ENCODE data around the gene PDCL2. TPM values are rescaled to one million over a fixed set of nuclear protein-coding genes. Genes with fewer than 3 reads are reported as not detected.
A peak's percentile ranks its signal among the peaks of the same experiment; 100 is the strongest.

PDCL2 gene
- total and polyA plus RNA-seq, 10 of the 15 experiments (the other 5 are each of a cell fraction or from before 2014, with no cell fraction given) = not detected

- TF ChIP-seq RAD21 (IDR thresholded peaks at IDR 0.05; ENCODE audit: insufficient read depth, low read depth, low read length) (0 out of 2 replicates have a peak, but pooled peaks have one; percentile 6), TCF3 (IDR thresholded peaks at IDR 0.05; ENCODE audit: borderline replicate concordance, insufficient read depth, low read depth, low read length) (no peak), JUNB (IDR thresholded peaks at IDR 0.05) (peak; percentile 36), RUNX3 (IDR thresholded peaks at IDR 0.05; ENCODE audit: low read length) (peak; percentile 7; the same call in 1 of the 2 replicates), GABPA (IDR thresholded peaks at IDR 0.05; ENCODE audit: low read depth) (no peak), CHD2 (IDR thresholded peaks at IDR 0.05; ENCODE audit: borderline replicate concordance, low read depth, low read length) (no peak), TCF7 (IDR thresholded peaks at IDR 0.05; ENCODE audit: borderline replicate concordance) (0 out of 2 replicates have a peak, but pooled peaks have one; percentile 11), SUPT20H (IDR thresholded peaks at IDR 0.05; ENCODE audit: borderline replicate concordance, control insufficient read depth, low read depth, low read length) (no peak), CHD1 (IDR thresholded peaks at IDR 0.05; ENCODE audit: low read depth, low read length) (no peak), LARP7 (IDR thresholded peaks at IDR 0.05) (no peak)
- H3K27ac ChIP-seq (ENCODE audit: control insufficient read depth, insufficient read depth) = no peak overlapping the region; the same call in 1 of the 2 replicates
- no peaks in the 10 kb centered on the region for H3K4me1 ChIP-seq (ENCODE audit: control insufficient read depth, insufficient read depth, low read length)
- no peak overlapping the region for H2AFZ ChIP-seq (ENCODE audit: control insufficient read depth, low read depth, low read length)
- in situ Hi-C loops (cut with MboI) (no loop called here), intact Hi-C loops (cut with micrococcal nuclease; ENCODE audit: unreplicated experiment) (loop anchor here (10.0 kb wide), 1 partner anchor 891 kb away; the partner anchor contains the start of genes PAICS and PPAT)
- peak overlapping the region; percentile 80; the same call in 1 of the 2 replicates for H3K4me3 ChIP-seq
- ChIA-PET POLR2A (interaction anchor here (0.7 to 1.8 kb wide), 2 partner anchors 25 to 1260 kb away, joined by 3 to 5 read pairs; no protein-coding TSS in a partner anchor), CTCF (no interaction called here), SMC1A (ENCODE audit: uncharacterized antibody, unreplicated experiment) (interaction anchor here (0.7 kb wide), 1 partner anchor 95 kb away, joined by 3 read pairs; no protein-coding TSS in a partner anchor), RAD21 (ENCODE audit: unreplicated experiment) (interaction anchor here (0.6 to 1.1 kb wide), 2 partner anchors 11 to 327 kb away, joined by 3 read pairs; no protein-coding TSS in a partner anchor)
- no peaks in the 10 kb centered on the region for H3K36me3 ChIP-seq (ENCODE audit: control insufficient read depth in 2 of 2, insufficient read depth in 2 of 2, low read length in 1 of 2)
- H3K27me3 ChIP-seq (replicated peaks in 1 of 2; ENCODE audit: control insufficient read depth in 2 of 2, insufficient read depth in 2 of 2, low read length in 1 of 2) = no peaks in the 10 kb centered on the region
- H3K9me3 ChIP-seq (replicated peaks; ENCODE audit: control insufficient read depth, insufficient read depth, low read length) = no peaks in the 10 kb centered on the region
- H3K4me2 ChIP-seq (ENCODE audit: control insufficient read depth, insufficient read depth) = peak overlapping the region; percentile 85
- no peaks in the 10 kb centered on the region for H4K20me1 ChIP-seq (ENCODE audit: control insufficient read depth, insufficient read depth)
- DNase-seq (ENCODE audit: low read depth, low spot score) = no peak
- H3K9ac ChIP-seq (ENCODE audit: control insufficient read depth, insufficient read depth, low read length) = no peak overlapping the region
- no peak for ATAC-seq
- FAIRE-seq = no peak
- peaks cover 41% of the 10 kb centered on the region for H3K79me2 ChIP-seq (ENCODE audit: control insufficient read depth, insufficient read depth, low read length)
- BruUV-seq (replicated peaks) = no TSS peak
These were observed 48.2 kb downstream of the PDCL2 start for GRCh38 chr4:55543858-55544257.
